Stimulated activated CD4-positive, alpha-beta T cell treated with anti-CD3 and anti-CD28 coated beads, Interleukin-12 subunit alpha, Interleukin-12 subunit beta, amount 100 ng/mL, for 24 hours (primary cell): ENCODE data around the gene ELP5.

Experiments used
- DNase-seq, 2 experiments: peaks; one replicate each; pipeline ENCODE4 v3.0.0-alpha.2; 2020; ENCODE audit warnings: low read depth in 2 of 2

Gene ELP5

DNA sequence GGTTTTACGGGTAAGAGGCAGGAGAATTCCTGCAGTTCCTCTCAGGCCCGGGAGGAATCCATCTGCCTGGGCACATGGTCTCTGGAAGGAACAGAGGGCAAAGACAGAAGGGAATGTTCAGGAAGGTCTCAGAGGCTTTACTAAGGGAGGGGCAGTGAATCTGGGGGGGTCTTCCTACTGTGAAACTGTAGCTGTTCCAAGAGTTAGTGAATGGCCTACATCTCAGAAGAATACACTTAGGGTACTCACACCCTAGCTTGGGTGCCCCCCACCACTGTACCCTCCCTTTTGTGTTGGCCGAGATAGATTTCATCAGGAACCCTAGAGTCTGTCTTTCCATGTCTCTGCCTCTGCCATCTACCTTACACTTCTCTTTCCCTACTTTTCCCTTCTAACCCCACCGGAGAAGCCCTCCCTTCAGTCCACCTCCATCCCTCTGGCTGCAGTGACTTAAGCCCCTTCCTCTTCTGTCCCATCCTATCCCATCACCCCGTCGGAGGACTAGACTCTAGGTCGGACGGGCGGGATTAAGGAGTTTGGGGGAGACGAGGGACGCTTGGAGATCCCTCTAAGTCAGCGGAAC is 32.7 kb upstream of the ELP5 start:
- DNase-seq, result no peak

DNA sequence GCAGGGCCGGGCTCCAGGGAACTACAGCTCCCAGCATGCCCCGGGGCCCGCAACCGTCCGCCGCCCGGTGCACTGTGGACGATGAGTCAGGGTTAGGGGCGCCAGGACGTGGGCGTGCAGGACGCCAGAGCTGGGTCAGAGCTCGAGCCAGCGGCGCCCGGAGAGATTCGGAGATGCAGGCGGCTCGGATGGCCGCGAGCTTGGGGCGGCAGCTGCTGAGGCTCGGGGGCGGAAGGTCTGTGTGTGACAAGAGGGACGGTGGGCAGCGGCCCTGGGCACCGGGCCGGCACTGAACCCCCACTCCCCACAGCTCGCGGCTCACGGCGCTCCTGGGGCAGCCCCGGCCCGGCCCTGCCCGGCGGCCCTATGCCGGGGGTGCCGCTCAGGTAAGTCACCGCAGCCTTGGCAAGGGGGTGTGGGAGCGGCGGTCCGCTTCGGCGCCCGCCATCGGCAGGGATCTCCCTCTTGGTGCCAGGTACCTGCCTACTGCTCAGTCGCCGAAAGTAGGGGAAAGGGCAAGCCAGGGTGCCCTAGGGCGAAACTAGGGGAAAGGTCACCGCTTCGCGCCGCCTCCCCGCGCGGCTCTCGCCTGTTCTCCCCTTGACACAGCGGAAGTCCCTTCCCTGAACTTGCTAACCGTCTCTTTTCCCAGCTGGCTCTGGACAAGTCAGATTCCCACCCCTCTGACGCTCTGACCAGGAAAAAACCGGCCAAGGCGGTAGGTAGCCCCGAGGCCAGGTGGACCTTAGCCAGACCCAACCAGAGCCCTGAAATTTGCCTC is 32.0 kb upstream of the ELP5 start, which contains the start of the genes ACADVL and DLG4:
Gene ACADVL (plus strand): TSS at position 127 of the 781 bp plus-strand sequence. CDS start 47 bp downstream, at position 174.
Gene DLG4 (minus strand): TSS at position 25 of the 781 bp plus-strand sequence.
- DNase-seq, result peak; percentile 72 to 83

DNA sequence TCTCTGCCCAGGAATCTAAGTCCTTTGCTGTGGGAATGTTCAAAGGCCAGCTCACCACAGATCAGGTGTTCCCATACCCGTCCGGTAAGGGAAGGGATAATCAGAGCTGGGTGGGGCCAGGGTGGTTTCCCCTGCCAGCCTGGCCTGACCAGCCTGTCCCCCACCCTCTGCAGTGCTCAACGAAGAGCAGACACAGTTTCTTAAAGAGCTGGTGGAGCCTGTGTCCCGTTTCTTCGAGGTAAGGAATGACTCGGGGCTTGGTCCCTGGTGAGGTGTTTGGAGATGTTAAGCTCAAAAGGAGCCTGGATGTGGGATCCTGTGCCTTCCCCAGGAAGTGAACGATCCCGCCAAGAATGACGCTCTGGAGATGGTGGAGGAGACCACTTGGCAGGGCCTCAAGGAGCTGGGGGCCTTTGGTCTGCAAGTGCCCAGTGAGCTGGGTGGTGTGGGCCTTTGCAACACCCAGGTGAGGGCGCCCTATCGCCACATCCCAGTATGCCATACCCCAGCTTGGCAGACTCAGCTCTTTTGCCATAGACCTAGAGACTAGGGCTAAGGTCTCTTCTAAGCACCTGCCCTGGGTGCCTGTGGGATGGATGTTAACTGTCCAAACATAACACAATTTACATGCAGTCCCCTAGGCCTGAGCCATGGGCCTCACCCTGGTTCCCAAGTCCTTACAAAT is 31.3 kb upstream of the ELP5 start:
- no peak for DNase-seq

DNA sequence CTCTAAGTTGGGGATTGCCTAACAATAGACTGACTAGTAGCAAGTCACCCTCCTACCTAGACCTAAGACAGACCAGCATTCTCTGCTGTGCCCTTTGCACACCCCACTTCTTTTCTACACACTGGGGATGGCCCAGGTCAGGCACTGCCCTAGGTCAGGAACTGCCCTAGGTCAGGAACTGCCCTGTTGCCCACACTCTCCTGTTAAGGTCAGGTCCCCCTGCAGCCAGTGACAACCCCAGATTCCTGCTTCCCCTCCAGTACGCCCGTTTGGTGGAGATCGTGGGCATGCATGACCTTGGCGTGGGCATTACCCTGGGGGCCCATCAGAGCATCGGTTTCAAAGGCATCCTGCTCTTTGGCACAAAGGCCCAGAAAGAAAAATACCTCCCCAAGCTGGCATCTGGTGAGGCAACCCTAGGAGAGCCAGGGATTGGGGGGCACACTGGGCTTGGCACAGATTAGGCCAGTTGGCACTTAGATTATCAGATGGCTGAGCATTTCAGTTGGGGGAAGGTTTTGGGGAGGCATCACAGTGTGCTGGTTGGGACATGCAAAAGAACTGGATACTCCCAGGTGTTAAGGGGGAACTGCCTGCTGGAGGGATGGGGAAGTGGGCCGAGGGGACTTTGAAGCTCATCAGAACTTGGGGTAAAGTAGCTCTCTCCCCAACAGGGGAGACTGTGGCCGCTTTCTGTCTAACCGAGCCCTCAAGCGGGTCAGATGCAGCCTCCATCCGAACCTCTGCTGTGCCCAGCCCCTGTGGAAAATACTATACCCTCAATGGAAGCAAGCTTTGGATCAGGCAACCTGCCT is 30.5 kb upstream of the ELP5 start:
- no peak for DNase-seq

DNA sequence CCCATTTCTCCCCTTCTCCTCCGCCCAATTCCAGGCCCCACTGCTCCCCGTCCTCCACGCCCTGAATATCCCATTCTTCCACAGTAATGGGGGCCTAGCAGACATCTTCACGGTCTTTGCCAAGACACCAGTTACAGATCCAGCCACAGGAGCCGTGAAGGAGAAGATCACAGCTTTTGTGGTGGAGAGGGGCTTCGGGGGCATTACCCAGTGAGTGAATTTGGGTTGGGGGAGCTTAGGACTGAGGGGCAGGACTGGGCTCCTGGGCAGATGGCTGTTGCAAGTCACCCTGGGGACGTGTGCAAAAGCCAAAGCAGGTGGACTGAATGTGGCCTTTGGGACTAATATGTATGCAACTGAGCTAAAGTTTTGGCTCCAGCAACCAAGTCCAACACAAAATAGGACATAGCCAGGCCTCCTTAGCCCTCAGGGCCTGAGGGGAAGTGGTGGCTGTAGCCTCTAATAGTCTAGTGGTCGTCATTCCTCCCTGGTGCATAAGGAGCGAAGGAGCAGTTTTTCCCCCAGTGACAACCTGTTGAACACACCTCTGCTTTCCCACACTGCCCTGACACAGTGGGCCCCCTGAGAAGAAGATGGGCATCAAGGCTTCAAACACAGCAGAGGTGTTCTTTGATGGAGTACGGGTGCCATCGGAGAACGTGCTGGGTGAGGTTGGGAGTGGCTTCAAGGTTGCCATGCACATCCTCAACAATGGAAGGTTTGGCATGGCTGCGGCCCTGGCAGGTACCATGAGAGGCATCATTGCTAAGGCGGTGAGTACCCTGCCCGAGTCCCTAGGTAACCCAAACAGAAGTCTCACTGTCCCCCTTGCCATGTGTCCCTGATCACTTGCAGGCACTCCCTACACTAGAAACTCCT is 29.7 kb upstream of the ELP5 start:
- DNase-seq, result no peak

DNA sequence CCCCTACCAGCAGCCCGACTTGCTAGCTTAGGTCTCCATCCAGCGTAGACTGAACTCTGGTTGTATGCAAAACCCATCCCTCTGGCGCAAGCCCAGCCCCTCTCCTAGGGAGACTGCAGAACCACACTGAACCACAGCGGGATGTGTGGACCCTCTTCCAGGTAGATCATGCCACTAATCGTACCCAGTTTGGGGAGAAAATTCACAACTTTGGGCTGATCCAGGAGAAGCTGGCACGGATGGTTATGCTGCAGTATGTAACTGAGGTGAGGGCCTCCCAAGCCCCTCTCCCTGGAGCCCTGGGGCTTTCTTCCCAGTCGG is 29.1 kb upstream of the ELP5 start:
- no peak for DNase-seq

- DNase-seq, result no peak
These were observed 28.6 kb upstream of the ELP5 start for GRCh38 chr17:7223375-7223774.

GRCh38 chr17:7224110-7224509 is 27.9 kb upstream of the ELP5 start:
- DNase-seq, result no peak

- DNase-seq, result no peak
These were observed 27.3 kb upstream of the ELP5 start for GRCh38 chr17:7224661-7225111.

DNA sequence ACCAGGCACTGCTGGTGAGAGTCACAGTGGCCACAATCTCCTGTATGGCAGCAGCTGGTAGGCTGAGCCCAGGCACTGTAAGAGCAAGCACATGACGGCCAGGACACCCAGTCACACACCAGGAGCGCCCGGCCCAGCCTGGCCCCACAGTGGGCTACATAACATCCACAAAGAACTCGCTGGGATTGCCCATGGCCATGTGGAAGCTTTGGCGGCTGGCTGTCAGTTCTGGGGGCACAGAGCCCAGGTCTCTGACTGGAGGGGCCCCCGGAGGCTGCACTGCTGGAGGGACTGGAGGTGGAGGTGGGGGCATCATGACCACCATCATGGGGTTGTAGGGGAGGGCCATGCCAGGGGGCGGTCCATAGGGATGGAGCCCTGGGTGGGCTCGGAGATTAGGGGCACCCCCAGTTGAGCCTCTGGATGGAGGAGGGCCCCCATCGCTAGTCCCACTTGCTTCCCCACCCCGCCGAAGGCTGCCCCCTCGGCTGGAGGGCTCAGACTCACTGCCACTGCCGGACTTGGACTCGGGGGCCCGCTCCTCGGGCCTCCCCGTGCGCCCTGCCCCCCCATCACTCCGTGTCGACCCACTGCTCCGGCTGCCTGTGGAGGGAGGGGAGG is 26.2 kb upstream of the ELP5 start:
- DNase-seq, result no peak

DNA sequence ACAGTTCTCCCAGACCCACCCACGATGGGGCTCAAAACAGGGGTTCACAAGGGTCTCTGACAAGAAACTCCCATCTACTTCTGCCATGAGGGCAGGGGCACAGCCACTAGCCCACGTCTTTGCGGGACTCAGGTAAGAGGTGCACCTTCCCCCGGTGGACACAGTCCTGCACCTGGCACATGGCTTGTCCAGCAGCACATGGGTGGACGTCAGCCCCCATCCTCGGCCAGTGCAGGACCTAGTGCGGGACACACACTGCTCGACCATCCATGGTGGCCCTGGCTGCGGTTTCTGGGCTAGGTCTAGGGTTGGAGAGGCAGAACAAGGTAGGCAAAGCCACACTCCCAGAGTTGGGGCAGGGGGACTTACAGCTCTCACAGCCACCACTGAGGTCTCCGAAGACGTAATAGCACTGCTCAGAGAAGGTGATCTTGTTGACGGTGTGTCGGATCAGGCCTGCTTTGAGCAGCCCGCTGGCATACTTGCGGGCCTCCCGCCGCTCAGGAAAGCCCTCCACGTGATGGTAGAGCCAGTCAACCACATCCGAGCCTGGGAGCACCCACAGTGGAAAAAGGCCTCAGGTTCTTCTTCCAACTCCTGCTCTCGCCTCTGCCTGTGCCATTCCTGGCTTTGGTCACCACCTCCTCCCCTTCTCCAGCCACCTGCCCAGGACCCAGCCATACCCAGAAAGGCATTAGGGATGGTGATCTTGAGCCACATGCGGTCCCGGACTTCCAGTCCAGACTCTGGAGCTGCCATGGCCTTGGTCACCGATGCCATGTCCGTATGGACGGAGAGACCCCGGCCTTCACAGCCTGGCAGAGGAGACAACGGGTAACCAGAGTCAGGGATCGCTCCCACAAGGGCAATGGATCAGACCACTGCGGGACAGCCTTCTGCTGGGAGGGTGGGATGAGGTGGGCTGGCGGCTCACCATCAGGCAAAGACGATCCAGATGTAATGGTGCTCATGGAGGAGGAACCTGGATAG is 25.0 kb upstream of the ELP5 start:
- no peak for DNase-seq

DNA sequence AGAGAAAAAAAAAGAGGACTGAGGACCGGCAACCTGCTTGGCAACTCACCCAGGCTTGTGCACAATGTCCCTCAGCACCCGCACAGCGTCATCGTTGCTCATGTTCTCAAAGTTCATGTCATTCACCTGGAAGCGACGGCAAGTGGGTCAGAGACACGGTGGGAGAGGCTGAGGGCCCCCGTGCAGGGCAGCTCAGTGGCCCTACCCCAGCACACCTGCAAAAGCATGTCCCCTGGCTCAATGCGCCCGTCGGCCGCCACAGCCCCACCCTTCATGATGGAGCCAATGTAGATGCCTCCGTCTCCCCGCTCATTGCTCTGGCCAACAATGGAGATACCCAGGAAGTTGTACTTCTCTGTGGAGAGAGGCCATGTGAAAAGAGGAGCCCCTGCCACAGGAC is 23.1 kb upstream of the ELP5 start:
- DNase-seq, result no peak

GRCh38 chr17:7229504-7229903 is 22.5 kb upstream of the ELP5 start:
- DNase-seq, result no peak

DNA sequence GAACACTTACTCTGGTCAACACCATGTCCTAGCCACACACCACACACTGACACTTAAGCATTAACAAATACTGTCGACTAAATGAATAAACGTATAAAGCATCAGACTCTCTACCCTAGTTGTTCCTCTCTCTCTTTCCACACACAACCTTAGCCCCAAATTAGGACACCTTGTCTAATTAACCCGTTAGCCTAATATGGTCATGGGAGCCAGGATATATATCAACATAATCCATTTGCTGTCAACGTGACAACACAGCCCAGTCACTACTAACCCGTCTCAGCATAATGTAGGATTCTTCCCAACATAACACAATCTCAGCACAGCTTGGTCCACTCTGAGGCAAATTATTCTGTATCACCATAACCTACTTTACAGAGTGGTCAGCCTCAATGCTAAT is 19.9 kb upstream of the ELP5 start:
- no peak for DNase-seq

DNA sequence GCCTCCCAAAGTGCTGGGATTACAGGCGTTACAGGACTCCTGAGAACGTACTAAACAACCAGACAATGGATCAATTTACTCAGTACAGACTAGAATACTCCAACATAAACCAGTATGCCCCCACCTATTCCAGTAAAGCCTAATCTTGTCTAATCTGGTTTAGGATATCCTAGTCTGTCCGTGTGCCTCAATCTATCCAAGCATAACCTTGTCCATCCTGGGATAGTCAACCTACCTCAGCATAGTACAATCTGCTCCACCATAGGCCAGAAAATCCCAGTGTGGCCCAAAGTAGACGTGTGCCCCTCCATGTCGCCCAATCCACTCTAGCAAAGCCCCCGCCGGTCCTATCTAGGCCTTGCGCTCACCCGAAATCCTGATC is 18.3 kb upstream of the ELP5 start:
- no peak for DNase-seq

DNA sequence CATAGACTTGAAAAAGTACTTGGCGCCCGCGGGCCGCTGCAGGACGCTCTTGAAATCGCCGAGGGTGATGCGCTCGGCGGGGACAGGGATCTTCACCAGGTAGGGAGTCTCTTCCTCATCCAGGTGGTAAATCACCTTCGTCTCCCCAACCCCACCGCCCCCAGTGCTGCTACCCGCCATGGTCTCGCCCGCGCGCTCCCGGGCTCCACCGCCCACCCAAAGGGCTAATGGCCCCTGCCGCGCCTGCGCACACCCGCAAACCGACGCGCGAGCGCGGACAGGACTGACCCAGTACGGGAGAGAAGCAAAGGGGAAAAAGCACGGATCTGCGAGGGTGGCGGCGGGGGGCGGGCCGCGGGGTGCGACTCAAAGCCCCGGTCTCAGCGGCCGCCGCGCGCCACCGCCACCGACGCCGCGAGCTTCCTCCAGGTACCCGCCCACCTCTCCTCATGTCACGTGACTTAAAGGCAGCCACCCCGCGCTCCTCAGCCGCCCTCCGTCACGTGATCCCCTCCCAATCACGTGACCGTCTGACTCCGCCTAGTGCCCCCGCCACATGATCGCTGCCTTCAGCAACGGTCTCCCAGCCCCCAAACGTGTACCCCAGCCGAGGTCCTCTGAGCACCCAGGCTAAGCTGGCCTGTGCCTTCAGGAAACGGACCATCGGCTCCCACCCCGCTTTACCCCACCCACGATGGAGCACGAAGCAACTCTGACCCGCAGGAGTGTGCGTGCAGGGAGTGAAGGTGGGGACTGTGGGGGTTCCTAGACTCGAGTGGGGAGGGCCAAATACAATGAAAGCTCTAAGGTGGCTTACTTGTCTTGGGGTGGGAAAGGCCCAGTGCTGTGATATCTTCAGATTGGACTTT is 17.7 kb upstream of the ELP5 start, which contains the start of gene DVL2:
Gene DVL2 (minus strand): TSS at position 435 of the 869 bp plus-strand sequence. CDS start 255 bp downstream, at position 180.
- DNase-seq, result peak; percentile 89 to 94

DNA sequence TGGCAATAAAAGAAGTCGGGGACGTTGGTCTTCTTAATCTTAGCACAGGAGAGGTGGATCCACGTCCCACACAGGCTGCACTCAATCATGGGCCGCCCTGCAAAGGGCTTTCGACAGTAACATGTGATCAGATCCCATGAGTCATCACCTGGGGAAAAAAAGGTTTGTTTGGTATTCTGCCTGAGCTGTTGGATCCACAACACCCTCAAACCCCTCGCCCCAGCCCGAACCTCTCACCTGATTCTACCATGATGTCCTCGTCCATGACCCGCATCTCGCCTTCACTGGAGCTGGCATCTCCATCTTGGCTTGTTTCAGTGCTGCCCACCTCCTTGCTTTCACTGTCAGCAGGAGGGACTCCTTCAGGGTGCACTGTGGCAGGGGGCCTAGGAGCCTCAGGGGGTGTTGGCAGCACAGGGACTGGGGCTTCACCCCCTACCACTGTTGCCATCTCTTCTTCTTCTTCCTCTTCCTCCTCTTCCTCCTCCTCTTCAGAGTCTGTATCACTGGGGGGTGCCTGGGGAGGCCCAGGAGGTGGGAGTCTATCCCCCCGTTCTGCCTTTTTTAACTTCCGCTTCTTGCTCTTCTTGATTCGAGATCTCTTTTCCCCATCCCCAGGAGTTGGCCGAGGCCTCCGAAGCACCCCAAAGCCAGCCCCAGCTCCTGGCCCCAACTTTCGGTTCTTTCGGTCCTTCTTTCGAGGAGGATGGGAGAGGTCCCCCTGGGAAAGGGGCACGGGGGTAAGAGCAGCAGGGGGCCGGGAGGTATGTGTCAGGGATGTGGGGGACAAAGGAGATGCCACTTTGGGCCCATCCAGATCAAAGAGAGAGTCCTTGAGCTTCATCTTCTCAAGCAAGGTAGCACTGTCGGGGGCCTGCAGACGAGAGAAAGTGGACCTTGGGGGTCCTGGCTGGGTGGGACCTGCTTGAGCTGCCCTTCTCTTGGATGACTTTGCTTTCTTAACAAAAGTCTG is 16.0 kb upstream of the ELP5 start:
- no peak for DNase-seq
